A673 (cell line): ENCODE results near the gene LRP2.

ENCODE experiments used
- EZH2 ChIP-seq: fragments of 200-600 bp; sonication (generic); IDR thresholded peaks from 2 replicates; pipeline ENCODE4 v1.6.1; 2017; ENCODE audit warnings: borderline replicate concordance, low read depth, mild to moderate bottlenecking, mixed read lengths, antibody characterized with exemption, low read length; ENCODE audit not compliant: poor library complexity, severe bottlenecking
- TF ChIP-seq, protein P1 (sequence below): fragments of 300-800, 200-600 bp; sonication (generic); conservative IDR thresholded peaks from 2 replicates; pipeline ENCODE4 v1.5.1; 2017; ENCODE audit warnings: low read depth, mild to moderate bottlenecking, antibody characterized with exemption, low read length, moderate library complexity, mixed read lengths

DNA sequence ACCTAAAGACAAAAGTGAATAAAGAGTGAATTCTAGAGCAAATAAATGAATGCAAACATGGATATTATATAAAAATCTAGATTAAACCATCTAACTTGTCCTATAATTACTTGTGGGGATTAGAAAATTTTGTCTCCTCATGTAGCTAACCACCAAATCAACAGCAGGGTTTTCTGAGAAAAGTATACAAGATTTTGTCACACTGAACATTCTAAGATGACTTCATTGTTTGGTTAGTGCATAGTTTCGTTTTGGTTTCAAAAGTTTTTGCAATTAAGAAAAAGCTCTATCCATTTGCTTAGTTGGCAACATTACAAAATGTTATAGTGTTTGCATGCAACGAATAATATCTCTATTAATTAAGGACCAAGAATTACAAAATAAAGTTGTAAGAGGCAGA lies 125.0 kb downstream of the LRP2 start:
- TF ChIP-seq, protein P1, sequence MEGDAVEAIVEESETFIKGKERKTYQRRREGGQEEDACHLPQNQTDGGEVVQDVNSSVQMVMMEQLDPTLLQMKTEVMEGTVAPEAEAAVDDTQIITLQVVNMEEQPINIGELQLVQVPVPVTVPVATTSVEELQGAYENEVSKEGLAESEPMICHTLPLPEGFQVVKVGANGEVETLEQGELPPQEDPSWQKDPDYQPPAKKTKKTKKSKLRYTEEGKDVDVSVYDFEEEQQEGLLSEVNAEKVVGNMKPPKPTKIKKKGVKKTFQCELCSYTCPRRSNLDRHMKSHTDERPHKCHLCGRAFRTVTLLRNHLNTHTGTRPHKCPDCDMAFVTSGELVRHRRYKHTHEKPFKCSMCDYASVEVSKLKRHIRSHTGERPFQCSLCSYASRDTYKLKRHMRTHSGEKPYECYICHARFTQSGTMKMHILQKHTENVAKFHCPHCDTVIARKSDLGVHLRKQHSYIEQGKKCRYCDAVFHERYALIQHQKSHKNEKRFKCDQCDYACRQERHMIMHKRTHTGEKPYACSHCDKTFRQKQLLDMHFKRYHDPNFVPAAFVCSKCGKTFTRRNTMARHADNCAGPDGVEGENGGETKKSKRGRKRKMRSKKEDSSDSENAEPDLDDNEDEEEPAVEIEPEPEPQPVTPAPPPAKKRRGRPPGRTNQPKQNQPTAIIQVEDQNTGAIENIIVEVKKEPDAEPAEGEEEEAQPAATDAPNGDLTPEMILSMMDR, result no peak
- no peak for TF ChIP-seq EZH2
